H1 (cell line): ENCODE results near the gene MYO1A. TPM values are rescaled to one million over a fixed set of nuclear protein-coding genes. Genes with fewer than 3 reads are reported as not detected.

Experiments
- CTCF ChIA-PET: fragments of 300-600 bp; sonication (Branson Sonifier 250); formaldehyde crosslinking; loops from one replicate; lab custom pipeline; 2021; ENCODE audit not compliant: partially characterized antibody; lab: Charles Lee
- POLR2A ChIA-PET: fragments of 300-600 bp; sonication (Branson Sonifier 250); formaldehyde crosslinking; loops from one replicate; lab custom pipeline; 2021; ENCODE audit warnings: inconsistent platforms; ENCODE audit not compliant: partially characterized antibody; lab: Charles Lee
- DNase-seq, 2 experiments: peaks; one replicate each; pipeline versions ENCODE4 v3.0.0 to v3.0.0-alpha.2; 2010 to 2022; ENCODE audit warnings: low spot score in 2 of 2, low read depth in 1 of 2, mixed read lengths in 1 of 2
- FAIRE-seq: peaks from 2 replicates; lab custom pipeline; 2011; peaks lifted over from hg19 to GRCh38; lab: Jason Lieb, UNC
- H2AFZ ChIP-seq: 2 replicates; pipeline ENCODE4 v1.8.1; 2012; ENCODE audit warnings: low read length, inconsistent platforms
- H2AK5ac ChIP-seq: 2 replicates; pipeline ENCODE4 v1.6.1; 2013; ENCODE audit warnings: low read depth, low read length
- H2BK120ac ChIP-seq: replicated peaks from 2 replicates; pipeline ENCODE3; 2013; ENCODE audit warnings: low read depth, low read length, inconsistent platforms
- H2BK12ac ChIP-seq: 2 replicates; pipeline ENCODE4 v1.6.1; 2013; ENCODE audit warnings: low read depth, low read length
- H2BK15ac ChIP-seq: 2 replicates; pipeline ENCODE4 v1.6.1; 2013; ENCODE audit warnings: low read length
- H2BK20ac ChIP-seq: 2 replicates; pipeline ENCODE4 v1.6.1; 2013; ENCODE audit warnings: low read length
- H2BK5ac ChIP-seq: 2 replicates; pipeline ENCODE4 v1.6.1; 2013; ENCODE audit warnings: low read depth, low read length
- H3K14ac ChIP-seq: 2 replicates; pipeline ENCODE4 v1.6.1; 2013; ENCODE audit warnings: inconsistent platforms; ENCODE audit not compliant: insufficient read length
- H3K18ac ChIP-seq: 2 replicates; pipeline ENCODE4 v1.6.1; 2013; ENCODE audit warnings: low read length; ENCODE audit errors: extremely low read depth
- H3K23ac ChIP-seq: 2 replicates; pipeline ENCODE4 v1.6.1; 2013; ENCODE audit warnings: inconsistent platforms; ENCODE audit not compliant: insufficient read length
- H3K23me2 ChIP-seq: 2 replicates; pipeline ENCODE4 v1.6.1; 2013; ENCODE audit warnings: low read depth, low read length
- H3K27ac ChIP-seq: 2 replicates; pipeline ENCODE4 v1.6.1; 2011; ENCODE audit warnings: low read depth, low read length, inconsistent platforms
- H3K27me3 ChIP-seq, 4 experiments: replicated peaks in 1 of 4; 1 replicate in 1 of 4; 2 replicates in 3 of 4; pipeline versions ENCODE4 v1.6.1 to v1.8.1; 2011 to 2013; ENCODE audit warnings: low read length in 3 of 4, mild to moderate bottlenecking in 3 of 4, inconsistent platforms in 2 of 4, mixed read lengths in 2 of 4, moderate library complexity in 1 of 4; ENCODE audit not compliant: control insufficient read depth in 3 of 4, insufficient read depth in 3 of 4; ENCODE audit errors: extremely low read depth in 1 of 4
- H3K36me3 ChIP-seq, 4 experiments: 2 replicates each; pipeline versions ENCODE4 v1.6.1 to v1.8.1; 2011 to 2013; ENCODE audit warnings: mild to moderate bottlenecking in 4 of 4, low read length in 3 of 4, moderate library complexity in 2 of 4, control low read depth in 1 of 4, inconsistent platforms in 1 of 4; ENCODE audit not compliant: insufficient read depth in 4 of 4, control insufficient read depth in 2 of 4
- H3K4ac ChIP-seq: replicated peaks from 2 replicates; pipeline ENCODE3; 2013; ENCODE audit warnings: low read length, low read depth, mixed read lengths, inconsistent platforms; ENCODE audit not compliant: insufficient read length
- H3K4me1 ChIP-seq, 4 experiments: replicated peaks in 1 of 4; 1 replicate in 1 of 4; 2 replicates in 3 of 4; pipeline versions ENCODE4 v1.6.1 to v1.8.1; 2011 to 2013; ENCODE audit warnings: low read length in 3 of 4, inconsistent platforms in 2 of 4, mixed read lengths in 1 of 4; ENCODE audit not compliant: insufficient read depth in 4 of 4, control insufficient read depth in 3 of 4
- H3K4me2 ChIP-seq, 2 experiments: 2 replicates each; pipeline versions ENCODE4 v1.6.1 to v1.8.1; 2011 to 2013; ENCODE audit warnings: low read depth in 2 of 2, low read length in 2 of 2, control low read depth in 1 of 2, inconsistent platforms in 1 of 2, mild to moderate bottlenecking in 1 of 2; ENCODE audit not compliant: insufficient read depth in 1 of 2
- H3K4me3 ChIP-seq, 4 experiments: fragments of 200-600, 300-600 bp in 1 of 4; sonication (generic), shearing (Covaris generic), sonication (Bioruptor Twin) in 1 of 4; 2 replicates each; pipeline versions ENCODE4 v1.5.1 to v1.8.1; 2011 to 2016; ENCODE audit warnings: low read length in 4 of 4, low read depth in 3 of 4, control low read depth in 2 of 4, inconsistent platforms in 2 of 4, mild to moderate bottlenecking in 2 of 4, mixed read lengths in 1 of 4, moderate library complexity in 1 of 4; ENCODE audit not compliant: insufficient read depth in 2 of 4; ENCODE audit errors: extremely low read depth in 1 of 4
- H3K56ac ChIP-seq: replicated peaks from 2 replicates; pipeline ENCODE3; 2013; ENCODE audit warnings: low read depth, mild to moderate bottlenecking, mixed read lengths, low read length, inconsistent platforms; ENCODE audit not compliant: insufficient read length
- H3K79me1 ChIP-seq: 2 replicates; pipeline ENCODE4 v1.6.1; 2013; ENCODE audit warnings: low read depth, low read length, control low read depth
- H3K79me2 ChIP-seq, 2 experiments: 2 replicates each; pipeline versions ENCODE4 v1.6.1 to v1.8.1; 2012 to 2013; ENCODE audit warnings: low read length in 2 of 2, mild to moderate bottlenecking in 2 of 2, inconsistent platforms in 1 of 2; ENCODE audit not compliant: insufficient read depth in 2 of 2, control insufficient read depth in 1 of 2
- H3K9ac ChIP-seq, 4 experiments: replicated peaks in 1 of 4; 1 replicate in 1 of 4; 2 replicates in 3 of 4; pipeline versions ENCODE4 v1.6.1 to v1.8.1; 2011 to 2013; ENCODE audit warnings: low read depth in 3 of 4, low read length in 3 of 4, control low read depth in 2 of 4, mild to moderate bottlenecking in 2 of 4, moderate library complexity in 2 of 4, inconsistent platforms in 1 of 4; ENCODE audit errors: extremely low read depth in 1 of 4
- H3K9me3 ChIP-seq, 2 experiments: 2 replicates each; pipeline versions ENCODE4 v1.6.1 to v1.8.1; 2012 to 2013; ENCODE audit warnings: mild to moderate bottlenecking in 2 of 2, moderate library complexity in 2 of 2, control low read depth in 1 of 2, inconsistent platforms in 1 of 2, low read depth in 1 of 2, low read length in 1 of 2, mixed read lengths in 1 of 2; ENCODE audit not compliant: insufficient read depth in 2 of 2
- H4K20me1 ChIP-seq, 2 experiments: replicated peaks in 1 of 2; 2 replicates each; pipeline versions ENCODE3 to v1.8.1; 2011 to 2013; ENCODE audit warnings: inconsistent platforms in 2 of 2, low read length in 2 of 2, mild to moderate bottlenecking in 1 of 2; ENCODE audit not compliant: insufficient read depth in 2 of 2, control insufficient read depth in 1 of 2
- H4K5ac ChIP-seq: 2 replicates; pipeline ENCODE4 v1.6.1; 2013; ENCODE audit warnings: low read length, low read depth, mixed read lengths, inconsistent platforms; ENCODE audit not compliant: insufficient read length
- H4K8ac ChIP-seq: 2 replicates; pipeline ENCODE4 v1.8.0; 2013; ENCODE audit warnings: mild to moderate bottlenecking, moderate library complexity, low read length, inconsistent platforms; ENCODE audit not compliant: insufficient read depth; ENCODE audit errors: extremely low read depth
- H4K91ac ChIP-seq: replicated peaks from 2 replicates; pipeline ENCODE3; 2013; ENCODE audit warnings: low read length, mixed read lengths, inconsistent platforms; ENCODE audit not compliant: insufficient read length
- CTCF ChIP-seq, 3 experiments: IDR thresholded peaks; 1 replicate in 2 of 3; 2 replicates in 1 of 3; pipeline versions ENCODE4 v1.5.1 to v1.6.1; 2011; ENCODE audit warnings: low read length in 3 of 3, mild to moderate bottlenecking in 3 of 3, inconsistent platforms in 2 of 3, low read depth in 1 of 3, moderate library complexity in 1 of 3; ENCODE audit not compliant: insufficient read depth in 1 of 3; ENCODE audit errors: control extremely low read depth in 1 of 3
- PHF8 ChIP-seq: fragments of 200-600 bp; sonication (generic); conservative IDR thresholded peaks from 2 replicates; pipeline ENCODE4 v1.7.1; 2012; ENCODE audit warnings: low read depth, mild to moderate bottlenecking, inconsistent platforms, low read length, moderate library complexity
- RAD21 ChIP-seq, 2 experiments: IDR thresholded peaks in 1 of 2; conservative IDR thresholded peaks in 1 of 2; 2 replicates each; pipeline ENCODE4 v1.6.1; 2011; ENCODE audit warnings: low read depth in 2 of 2, low read length in 2 of 2, improper control_type of control experiment in 1 of 2, inconsistent platforms in 1 of 2, mild to moderate bottlenecking in 1 of 2, moderate library complexity in 1 of 2
- WGBS, 2 experiments: shearing (Covaris generic) in 1 of 2; methylation state at CpG; one replicate each; pipeline versions ENCODE4 v1.1.6 to v1.1.7; 2013 to 2015; ENCODE audit warnings: low lambda C conversion rate in 2 of 2, mixed read lengths in 2 of 2, inconsistent platforms in 1 of 2, low coverage in 1 of 2, missing lambda C conversion rate in 1 of 2; ENCODE audit not compliant: insufficient replicate concordance in 2 of 2, insufficient coverage in 1 of 2, insufficient read length in 1 of 2; ENCODE audit errors: extremely low coverage in 1 of 2, missing lambda C conversion rate in 1 of 2; 5-methylcytosine and 5-hydroxymethylcytosine counted together
- polyA plus RNA-seq, 7 experiments: library from polyadenylated mRNA; depleted of rRNA in 3 of 7; stranded (reverse) in 5 of 7; unstranded in 2 of 7; fragments of >200 nt in 5 of 7; fragments of 200-250 nt in 2 of 7; gene quantifications; 1 replicate in 5 of 7; 2 replicates in 1 of 7; 4 replicates in 1 of 7; pipeline versions ENCODE4 v1.2.1 to v1.2.3, GENCODE V29; 2011 to 2013; ENCODE audit warnings: missing spikeins in 2 of 7, mixed read lengths in 2 of 7
- total RNA-seq: library from RNA; stranded (reverse); fragmentation: NEBNext Ultra II Directional; extraction: Animal tissue kit (Norgen Biotek cat#: 25700); gene quantifications from 2 replicates; pipeline ENCODE4 v1.2.1, GENCODE V29; 2021

Gene MYO1A
- total and polyA plus RNA-seq, 2 of the 8 experiments (the other 6 are each of a cell fraction or from before 2014, with no cell fraction given) = 0.54 to 0.77 TPM

DNA sequence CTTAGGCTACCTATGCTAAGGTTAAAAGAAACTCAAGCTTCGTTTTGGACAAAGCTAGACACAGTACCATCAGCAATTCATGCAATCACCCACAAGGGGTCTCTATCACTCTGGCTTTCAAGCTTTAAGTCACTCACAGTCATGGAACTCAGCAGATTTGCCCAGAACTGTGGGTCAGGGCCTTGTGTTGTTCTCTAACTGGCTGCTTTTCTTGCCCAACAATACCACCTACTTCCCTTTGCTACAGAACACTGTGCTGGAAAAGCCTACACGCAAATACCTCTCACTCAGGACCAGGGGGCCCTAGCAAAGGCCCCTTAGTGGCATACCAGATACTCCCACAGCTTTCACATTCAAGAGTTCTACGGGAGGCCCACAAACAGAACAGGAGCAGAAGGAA is 19.6 kb upstream of the MYO1A start:
- no peaks in the 10 kb centered on the region for H3K4me1 ChIP-seq
- no peak overlapping the region for H3K4me3 ChIP-seq
- FAIRE-seq (peak; percentile 79), DNase-seq (no peak)
- WGBS, 2 experiments = 48% methylated on average over 3 of the region's 3 CpGs; no CpG with 5 or more reads in 1 of the 2 experiments
- no peak overlapping the region for H4K8ac ChIP-seq
- no peak overlapping the region for H2BK5ac ChIP-seq
- no peak overlapping the region for H3K27ac ChIP-seq
- H2BK12ac ChIP-seq = no peak overlapping the region
- no peak overlapping the region for H3K56ac ChIP-seq
- no peak overlapping the region for H3K9ac ChIP-seq
- H4K91ac ChIP-seq = no peak overlapping the region
- no peaks in the 10 kb centered on the region; a peak in 1 of 4 replicates for H3K79me2 ChIP-seq
- H3K23me2 ChIP-seq = no peaks in the 10 kb centered on the region; the same call in 1 of the 2 replicates
- no peak overlapping the region for H3K14ac ChIP-seq
- H3K4me2 ChIP-seq = no peak overlapping the region
- H3K4ac ChIP-seq = no peak overlapping the region
- H3K27me3 ChIP-seq = no peaks in the 10 kb centered on the region
- peaks cover 11 to 56% (median 44%) of the 10 kb centered on the region in 4 experiments for H3K36me3 ChIP-seq
- H4K20me1 ChIP-seq = no peaks in the 10 kb centered on the region
- no peak overlapping the region for H2AK5ac ChIP-seq
- ChIA-PET CTCF (interaction anchor here (0.6 to 7.7 kb wide), 35 partner anchors 8 to 359 kb away, joined by 3 to 225 read pairs (median 5); partner anchors contain the start of genes MYO1A, NAB2, NEMP1 and STAT6), POLR2A (interaction anchor here (0.8 to 4.3 kb wide), 12 partner anchors 10 to 64 kb away, joined by 3 to 43 read pairs (median 4); partner anchors contain the start of genes MYO1A, NAB2, NEMP1 and STAT6)
- H4K5ac ChIP-seq = no peak overlapping the region
- no peak overlapping the region for H2BK120ac ChIP-seq
- H2BK20ac ChIP-seq = no peak overlapping the region
- H3K18ac ChIP-seq = no peak overlapping the region
- H3K9me3 ChIP-seq = no peaks in the 10 kb centered on the region
- H3K23ac ChIP-seq = no peak overlapping the region
- no peak overlapping the region for H2AFZ ChIP-seq
- H2BK15ac ChIP-seq = no peak overlapping the region
- H3K79me1 ChIP-seq = no peaks in the 10 kb centered on the region
- TF ChIP-seq PHF8 (no peak), CTCF (IDR thresholded peaks at IDR 0.05; ENCODE audit: control extremely low read depth in 1 of 3, insufficient read depth in 1 of 3, low read depth in 1 of 3, low read length in 3 of 3) (peak in 2 of 3 experiments; percentile 90 to 94; a peak in 3 of 4 replicates), RAD21 (IDR thresholded peaks at IDR 0.05 in 1 of 2, conservative IDR thresholded peaks at IDR 0.05 in 1 of 2; ENCODE audit: low read depth in 2 of 2, low read length in 2 of 2) (peak; percentile 95 to 97)
